Right renal pelvis (tissue), 4 donors: Measurements from ENCODE around the gene DIP2B. TPM values are rescaled to one million over a fixed set of nuclear protein-coding genes. Genes with fewer than 3 reads are reported as not detected.
"Not testable (repeated sequence)": the region's sequence is repeated elsewhere in the genome, so short reads cannot be mapped to it uniquely, and the experiment has no call there.

Experiments used
- DNase-seq, 4 donors: peaks; one replicate each; pipeline ENCODE4 v3.0.0-alpha.2; 2013; ENCODE audit warnings: low read depth in 4 of 4, low spot score in 3 of 4, missing footprints in 1 of 4
- polyA plus RNA-seq, 4 donors: library from polyadenylated mRNA; unstranded; fragments of 120-200 nt; gene quantifications; one replicate each; pipeline ENCODE4 v1.2.1, GENCODE V29; 2013; ENCODE audit not compliant: insufficient read length in 4 of 4

Gene DIP2B
- polyA plus RNA-seq, 4 donors, result 23.4 to 25.5 (median 24.9) TPM

- no peak for DNase-seq
Observed at GRCh38 chr12:50546441-50547318, 41.9 kb downstream of the DIP2B start.

DNA sequence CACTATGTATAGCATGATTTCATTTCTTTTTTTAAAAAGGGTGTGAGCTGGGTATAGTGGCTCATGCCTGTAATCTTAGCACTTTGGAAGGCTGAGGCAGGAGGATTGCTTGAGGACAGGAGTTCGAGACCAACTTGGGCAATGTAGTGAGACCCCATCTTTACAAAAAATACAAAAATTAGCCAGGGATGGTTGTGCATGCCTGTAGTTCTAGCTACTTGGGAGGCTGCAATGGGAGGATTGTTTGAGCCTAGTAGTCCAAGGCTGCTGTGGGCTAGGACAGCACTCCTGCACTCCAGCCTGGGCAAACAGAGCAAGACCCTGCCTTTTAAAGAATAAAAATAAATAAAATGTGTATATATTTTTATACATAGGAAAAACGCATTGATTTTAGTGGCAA, 43.0 kb downstream of the DIP2B start:
- no peak for DNase-seq

DNA sequence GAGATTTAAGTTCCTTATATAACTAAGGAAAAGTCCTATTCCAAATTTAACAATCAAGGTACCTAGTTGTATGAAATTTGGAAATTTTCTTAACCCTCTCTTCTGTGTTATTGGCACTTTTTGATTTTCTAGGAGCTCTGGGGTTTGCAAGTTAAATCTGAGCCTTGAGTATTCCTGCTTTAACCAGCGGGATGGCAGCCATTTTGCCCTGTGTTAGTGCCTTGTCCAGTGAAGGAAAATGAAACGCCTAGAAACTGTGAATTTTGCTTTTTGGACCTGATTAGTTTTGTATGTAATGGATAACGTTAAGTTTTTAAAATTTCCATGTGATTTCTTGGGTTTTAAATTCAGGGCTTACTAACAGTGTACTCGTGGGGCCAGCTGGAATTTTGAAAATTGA, 45.1 kb downstream of the DIP2B start:
- DNase-seq, result no peak

- DNase-seq, result no peak
Observed at GRCh38 chr12:50550530-50551223, 45.9 kb downstream of the DIP2B start.

DNA sequence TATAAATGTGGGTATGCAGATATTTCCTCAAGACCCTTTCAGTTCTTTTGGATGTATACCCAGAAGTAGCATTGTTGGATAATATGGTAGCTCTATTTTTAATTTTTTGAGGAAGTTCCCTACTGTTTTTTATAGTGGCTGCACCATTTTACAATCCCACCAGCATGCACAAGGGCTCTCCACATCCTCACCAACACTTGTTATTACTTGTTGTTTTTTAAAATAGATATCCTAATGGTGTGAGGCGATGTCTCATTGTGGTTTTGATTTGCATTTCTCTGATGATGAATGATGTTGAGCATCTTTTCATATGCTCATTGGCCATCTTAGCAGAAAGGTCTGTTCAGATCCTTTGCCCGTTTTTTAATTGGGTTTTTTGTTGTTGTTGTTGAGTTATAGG, 47.1 kb downstream of the DIP2B start:
- no peak for DNase-seq

DNA sequence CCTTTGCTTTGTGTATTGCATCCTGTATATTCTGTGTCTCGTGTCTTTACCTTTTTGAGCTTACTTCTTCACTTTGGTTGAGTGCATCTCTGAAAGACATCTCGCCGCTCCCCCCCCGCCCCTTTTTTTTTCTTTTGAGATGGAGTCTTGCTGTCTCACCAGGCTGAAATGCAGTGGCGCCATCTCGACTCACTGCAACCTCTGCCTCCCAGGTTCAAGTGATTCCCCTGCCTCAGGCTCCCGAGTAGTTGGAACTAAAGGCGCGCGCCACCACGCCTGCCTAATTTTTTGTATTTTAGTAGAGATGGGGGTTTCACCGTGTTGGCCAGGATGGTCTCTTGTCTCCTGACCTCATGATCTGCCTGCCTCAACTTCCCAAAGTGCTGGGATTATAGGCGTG, 49.9 kb downstream of the DIP2B start:
- DNase-seq, result no peak

- DNase-seq, result no peak
Observed at GRCh38 chr12:50555471-50555885, 50.7 kb downstream of the DIP2B start.

DNA sequence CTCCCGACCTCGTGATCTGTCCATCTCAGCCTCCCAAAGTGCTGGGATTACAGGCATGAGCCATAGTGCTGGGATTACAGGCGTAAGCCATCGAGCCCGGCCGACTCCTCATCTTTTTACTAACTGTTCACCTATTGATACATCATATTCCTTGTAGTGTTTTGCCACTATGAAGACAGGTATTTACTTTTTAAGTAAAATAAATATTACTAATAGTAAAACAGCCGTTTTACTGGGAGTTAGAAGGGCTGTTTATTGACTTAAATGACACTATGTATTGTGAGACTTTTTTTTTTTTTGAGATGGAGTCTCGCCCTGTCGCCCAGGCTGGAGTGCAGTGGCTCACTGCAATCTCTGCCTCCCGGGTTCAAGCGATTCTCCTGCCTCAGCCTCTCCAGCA, 51.5 kb downstream of the DIP2B start:
- no peak for DNase-seq

DNA sequence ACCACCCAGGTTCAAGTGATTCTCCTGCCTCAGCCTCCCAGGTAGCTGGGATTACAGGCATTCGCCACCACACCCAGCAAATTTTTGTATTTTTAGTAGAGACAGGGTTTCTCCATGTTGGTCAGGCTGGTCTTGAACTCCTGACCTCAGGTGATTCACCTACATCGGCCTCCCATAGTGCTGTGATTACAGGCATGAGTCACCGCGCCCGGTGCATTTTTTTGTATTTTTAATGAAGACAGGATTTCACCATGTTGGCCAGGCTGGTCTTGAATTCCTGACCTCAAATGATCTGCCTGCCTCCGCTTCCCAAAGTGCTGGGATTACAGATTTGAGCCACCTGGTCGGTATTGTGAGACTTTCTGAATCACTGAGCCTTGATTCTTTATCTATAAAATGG, 52.0 kb downstream of the DIP2B start:
- not testable (repeated sequence) for DNase-seq

- no peak for DNase-seq
Observed at GRCh38 chr12:50557421-50557820, 52.6 kb downstream of the DIP2B start.

DNA sequence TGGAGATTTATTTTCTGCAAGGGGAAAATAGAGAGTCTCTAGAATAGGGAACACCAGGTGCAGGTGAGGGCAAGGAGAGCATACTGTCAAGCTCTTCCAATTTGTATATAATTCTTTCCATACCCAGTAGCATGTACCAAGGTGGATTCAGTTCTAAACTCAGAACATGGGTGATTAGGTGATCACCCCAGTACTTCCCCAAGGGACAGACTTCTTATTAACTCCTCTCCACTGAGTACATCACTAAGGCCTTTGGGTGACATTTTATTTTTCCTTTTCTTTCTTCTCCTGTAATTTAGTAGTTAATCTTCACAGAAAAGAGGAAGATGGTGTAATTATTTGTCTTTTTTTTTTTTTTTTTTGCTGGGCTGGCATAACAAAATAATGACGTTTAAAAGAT, 54.2 kb downstream of the DIP2B start:
- no peak for DNase-seq

- DNase-seq, result no peak
Observed at GRCh38 chr12:50562520-50563433, 58.0 kb downstream of the DIP2B start.

DNA sequence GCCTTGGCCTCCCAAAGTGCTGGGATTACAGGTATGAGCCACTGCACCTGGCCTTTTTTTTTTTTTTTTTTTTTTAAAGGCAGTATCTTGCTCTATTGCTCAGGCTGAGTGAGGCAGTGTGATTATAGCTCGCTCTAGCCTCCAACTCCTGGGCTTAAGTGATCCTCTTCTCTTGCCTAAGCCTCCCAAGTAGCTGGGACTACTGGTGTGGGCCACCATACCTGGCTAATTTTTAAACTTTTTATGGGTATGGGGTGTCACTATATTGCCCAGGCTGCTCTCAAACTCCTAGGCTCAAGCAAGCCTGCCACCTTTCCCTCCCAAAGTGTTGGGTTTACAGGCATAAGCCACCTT, 58.6 kb downstream of the DIP2B start:
- DNase-seq, result no peak

DNA sequence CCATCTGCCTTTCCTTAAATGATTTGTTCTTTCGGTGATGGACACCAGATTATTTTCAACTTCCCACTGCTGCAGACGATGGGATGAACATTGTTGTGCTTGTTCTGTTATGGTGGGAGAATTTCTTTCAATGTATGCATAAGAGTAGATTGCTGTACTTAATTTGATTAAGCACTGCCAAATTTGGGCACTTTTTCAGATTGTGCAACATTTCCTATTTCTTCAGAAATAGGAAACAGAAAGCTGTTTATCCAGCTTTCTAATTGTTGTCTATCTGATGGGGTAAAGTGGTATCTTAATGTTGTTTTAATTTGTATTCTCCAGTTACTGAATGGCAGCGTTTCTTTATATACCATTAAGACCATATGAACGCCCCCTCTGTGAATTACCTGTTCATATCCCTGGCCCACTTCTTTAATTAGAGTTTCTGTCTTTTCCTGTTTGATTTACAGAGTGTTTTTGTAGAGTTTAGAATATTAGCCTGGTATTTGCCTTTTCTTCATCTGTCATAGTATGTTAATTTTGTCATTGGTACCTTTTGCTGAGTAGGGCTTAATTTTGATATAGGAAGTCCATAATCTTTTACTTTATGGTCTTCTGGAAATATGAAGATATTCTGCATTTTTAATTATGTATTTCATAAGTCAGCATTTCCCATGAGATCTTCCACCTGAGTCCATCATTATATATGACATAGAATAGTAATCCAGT, 59.6 kb downstream of the DIP2B start:
- no peak for DNase-seq

GRCh38 chr12:50564948-50565297, 60.1 kb downstream of the DIP2B start:
- no peak for DNase-seq

DNA sequence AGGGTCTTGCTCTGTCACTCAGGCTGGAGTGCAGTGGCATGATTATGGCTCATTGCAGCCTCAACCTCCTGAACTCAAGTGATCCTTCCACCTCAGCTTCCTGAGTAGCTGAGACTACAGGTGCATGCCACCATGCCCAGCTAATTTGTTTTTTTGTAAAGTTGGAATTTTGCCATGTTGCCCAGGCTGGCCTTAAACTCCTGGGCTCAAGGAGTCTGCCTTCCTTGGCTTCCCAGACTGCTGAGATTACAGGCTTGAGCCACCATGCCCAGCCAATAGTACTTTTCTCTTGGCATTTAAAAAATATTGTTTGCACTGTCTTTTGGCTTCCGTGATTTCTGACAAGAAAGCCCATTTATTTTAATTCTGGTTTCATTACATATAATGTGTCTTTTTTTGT, 61.3 kb downstream of the DIP2B start:
- no peak for DNase-seq

GRCh38 chr12:50567926-50568325, 63.1 kb downstream of the DIP2B start:
- DNase-seq, result no peak

DNA sequence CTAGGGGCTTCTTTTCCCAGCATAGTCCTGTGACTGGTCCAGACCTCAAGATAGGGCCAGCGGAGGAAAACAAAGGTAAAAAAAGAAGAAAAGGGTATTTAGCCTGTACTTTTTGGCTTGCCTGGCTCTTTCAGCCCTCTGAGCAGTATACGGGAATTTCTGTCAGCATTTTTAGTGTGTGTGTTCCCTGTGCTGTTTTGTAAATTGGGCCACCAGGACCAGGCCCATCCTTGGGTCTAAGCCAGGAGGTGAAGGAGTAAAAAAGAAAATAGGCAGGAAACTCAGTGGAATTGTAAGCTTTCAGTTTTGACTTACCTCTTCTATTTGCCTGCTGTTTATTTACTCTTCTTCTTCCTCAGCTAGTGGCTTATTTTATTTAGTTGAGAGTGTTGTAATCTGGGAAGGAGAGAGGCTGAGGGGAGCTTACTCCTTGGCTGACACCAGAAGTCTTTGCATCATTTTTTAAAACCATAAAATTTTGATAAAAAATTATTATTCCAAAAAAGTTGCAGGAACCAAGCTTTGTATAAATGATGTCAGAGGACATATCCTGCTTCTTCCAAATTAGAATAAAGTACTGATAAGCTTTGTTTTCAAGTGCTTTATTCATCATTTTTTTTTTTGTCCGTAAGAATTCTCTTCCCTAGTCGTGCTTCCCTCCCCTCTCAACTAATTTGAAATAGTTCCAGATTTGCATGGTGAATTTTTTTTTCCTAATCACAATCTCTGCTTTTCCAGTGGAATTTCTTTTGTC, 63.7 kb downstream of the DIP2B start:
- no peak for DNase-seq

DNA sequence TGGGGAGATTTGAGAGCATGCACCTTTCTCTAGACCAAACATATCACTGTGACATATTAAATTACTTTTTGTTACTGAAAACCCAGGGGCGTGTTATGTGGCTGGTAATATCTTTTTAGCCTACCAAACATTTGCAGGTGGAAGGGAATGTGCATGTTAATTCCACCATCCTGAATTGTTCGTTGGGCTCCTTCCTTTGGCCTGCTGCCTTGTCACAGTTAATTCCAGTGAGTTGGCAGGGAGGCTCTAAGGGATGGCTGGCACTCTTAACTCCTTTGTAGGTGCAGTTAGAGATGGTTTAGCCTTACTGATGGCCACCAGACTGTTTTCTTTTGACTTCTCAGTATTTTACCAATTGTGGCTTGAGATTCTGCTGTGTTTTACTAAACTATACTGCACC, 64.5 kb downstream of the DIP2B start:
- no peak for DNase-seq

GRCh38 chr12:50569876-50570275, 65.1 kb downstream of the DIP2B start:
- DNase-seq, result no peak
